GM04503 (cell line): Measurements from ENCODE around the gene RNFT2.

Source experiments
- DNase-seq: peaks from one replicate; pipeline ENCODE4 v3.0.0-alpha.2; 2012; ENCODE audit warnings: low read depth

The RNFT2 gene

GRCh38 chr12:116878567-116879508 lies 140.7 kb downstream of the RNFT2 start:
- DNase-seq = no peak

GRCh38 chr12:116879509-116880212 lies 141.5 kb downstream of the RNFT2 start:
- no peak for DNase-seq

- DNase-seq = no peak
Measured at GRCh38 chr12:116880213-116880816, 142.2 kb downstream of the RNFT2 start.

GRCh38 chr12:116880817-116881324 lies 142.8 kb downstream of the RNFT2 start:
- DNase-seq = no peak

GRCh38 chr12:116881325-116881876 lies 143.3 kb downstream of the RNFT2 start, which contains the start of gene HRK:
Gene HRK (minus strand): TSS chr12:116881441. CDS start chr12:116881307, 134 bp downstream.
- DNase-seq = no peak

- no peak for DNase-seq
Measured at GRCh38 chr12:116881877-116882507, 143.9 kb downstream of the RNFT2 start.

- no peak for DNase-seq
Measured at GRCh38 chr12:116882742-116883141, 144.6 kb downstream of the RNFT2 start.

GRCh38 chr12:116884871-116885270 lies 146.8 kb downstream of the RNFT2 start:
- no peak for DNase-seq

- no peak for DNase-seq
Measured at GRCh38 chr12:116885491-116885890, 147.4 kb downstream of the RNFT2 start.

GRCh38 chr12:116887244-116887643 lies 149.1 kb downstream of the RNFT2 start:
- DNase-seq = no peak

GRCh38 chr12:116887897-116888296 lies 149.8 kb downstream of the RNFT2 start:
- no peak for DNase-seq

- no peak for DNase-seq
Measured at GRCh38 chr12:116890330-116890729, 152.2 kb downstream of the RNFT2 start.

- DNase-seq = no peak
Measured at GRCh38 chr12:116891019-116891418, 152.9 kb downstream of the RNFT2 start.

GRCh38 chr12:116892349-116893140 lies 154.4 kb downstream of the RNFT2 start:
- no peak for DNase-seq

GRCh38 chr12:116894913-116895312 lies 156.8 kb downstream of the RNFT2 start:
- DNase-seq = no peak

GRCh38 chr12:116896411-116896924 lies 158.4 kb downstream of the RNFT2 start:
- no peak for DNase-seq

- no peak for DNase-seq
Measured at GRCh38 chr12:116897476-116897875, 159.4 kb downstream of the RNFT2 start.

- DNase-seq = no peak
Measured at GRCh38 chr12:116898669-116899068, 160.6 kb downstream of the RNFT2 start.

- no peak for DNase-seq
Measured at GRCh38 chr12:116901612-116902011, 163.5 kb downstream of the RNFT2 start.
